DMS153 treated with DMSO at 0.1 percent for 48 hours (cell line): ENCODE measurements around the gene ARMC3.
"Not testable (repeated sequence)": the region's sequence is repeated elsewhere in the genome, so short reads cannot be mapped to it uniquely, and the experiment has no call there.

Experiments
- DNase-seq: peaks from one replicate; lab custom pipeline; 2025; ENCODE audit not compliant: unreplicated experiment; lab: John Stamatoyannopoulos, UW

The ARMC3 gene

DNA sequence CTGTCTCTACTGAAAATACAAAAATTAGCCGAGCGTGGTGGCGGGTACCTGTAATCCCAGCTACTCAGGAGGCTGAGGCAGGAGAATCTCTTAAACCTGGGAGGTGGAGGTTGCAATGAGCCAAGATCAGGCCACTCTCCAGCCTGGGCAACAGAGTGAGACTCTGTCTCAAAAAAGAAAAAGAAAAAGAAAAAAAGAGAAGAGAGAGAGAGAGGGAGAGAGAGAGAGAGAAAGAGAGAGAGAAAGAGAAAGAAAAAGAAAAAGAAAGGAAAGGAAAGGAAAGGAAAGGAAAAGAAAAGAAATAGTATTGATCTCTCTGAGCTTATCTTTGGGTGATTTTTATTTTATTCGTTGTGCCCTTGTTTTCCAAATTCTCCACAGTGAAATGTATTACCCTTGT, 1.2 kb downstream of the ARMC3 start:
- not testable (repeated sequence) for DNase-seq

DNA sequence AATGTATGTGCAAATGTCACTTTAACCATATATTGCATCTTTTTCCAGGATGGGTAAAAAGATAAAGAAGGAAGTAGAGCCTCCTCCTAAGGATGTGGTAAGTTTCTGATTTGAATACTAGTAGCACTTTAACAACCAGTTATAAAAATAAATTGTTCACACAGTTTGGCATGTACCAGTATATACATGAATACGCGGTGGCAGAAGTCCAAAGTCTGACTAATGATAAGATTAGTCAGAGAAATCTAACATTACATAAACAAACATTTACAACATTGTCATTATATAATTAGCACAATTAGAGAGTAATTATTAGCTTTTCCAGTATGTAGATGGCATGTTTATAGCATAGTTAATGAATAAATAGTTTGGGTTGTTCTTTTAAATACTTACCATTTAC, 4.1 kb downstream of the ARMC3 start:
- DNase-seq: no peak

DNA sequence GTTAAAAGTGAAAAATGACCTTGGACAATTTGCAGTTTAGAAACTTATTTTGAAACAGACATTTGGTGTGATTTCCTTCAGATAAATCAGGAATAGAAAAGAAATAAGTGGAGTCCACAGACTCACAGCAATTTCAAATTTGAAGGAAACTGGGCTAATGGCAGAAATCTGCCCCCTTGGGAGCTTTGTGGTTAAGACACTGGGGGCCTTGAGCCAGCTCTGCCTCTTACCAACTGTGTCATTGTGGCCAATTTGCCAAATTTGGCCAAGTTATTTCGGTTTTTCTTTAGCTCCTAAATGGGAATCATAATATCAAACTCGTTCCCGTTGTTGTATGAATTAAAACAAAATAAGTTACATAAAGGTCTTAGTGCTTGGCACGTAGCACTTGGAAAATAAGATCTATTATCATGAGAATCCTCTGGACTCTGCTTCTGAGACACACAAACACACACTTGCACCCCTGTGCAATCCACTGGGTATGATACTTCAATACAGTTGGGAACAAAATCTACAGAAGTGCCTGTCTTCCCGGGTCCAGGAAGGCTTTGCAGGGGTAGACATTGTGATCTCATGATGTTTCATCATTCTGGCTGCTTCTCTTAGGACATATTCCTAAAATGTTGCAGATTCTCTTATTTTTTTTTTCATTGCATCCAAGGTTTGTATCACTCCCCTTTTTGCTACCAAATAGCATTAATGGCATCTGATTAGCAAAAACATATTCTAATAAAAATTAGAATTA, 4.9 kb downstream of the ARMC3 start:
- DNase-seq: no peak

DNA sequence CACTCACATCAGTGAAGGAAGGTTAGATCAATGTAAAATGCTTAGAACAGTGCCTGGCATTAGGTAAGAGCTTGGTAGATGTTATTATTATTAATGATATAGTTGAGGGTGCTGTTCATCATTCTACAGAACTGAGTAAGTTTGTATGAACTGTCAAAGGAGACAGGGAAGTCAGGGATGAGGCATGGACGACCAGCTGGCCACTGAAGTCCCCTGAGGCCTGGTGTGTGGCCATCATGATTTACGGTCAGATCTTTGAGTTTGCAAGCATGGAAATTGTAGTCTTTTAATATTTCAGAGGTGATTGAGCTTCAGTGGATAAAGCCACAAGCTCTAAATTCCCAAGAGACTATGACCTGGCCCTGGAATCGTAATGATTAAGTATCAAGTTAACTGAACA, 6.9 kb downstream of the ARMC3 start:
- DNase-seq: no peak

DNA sequence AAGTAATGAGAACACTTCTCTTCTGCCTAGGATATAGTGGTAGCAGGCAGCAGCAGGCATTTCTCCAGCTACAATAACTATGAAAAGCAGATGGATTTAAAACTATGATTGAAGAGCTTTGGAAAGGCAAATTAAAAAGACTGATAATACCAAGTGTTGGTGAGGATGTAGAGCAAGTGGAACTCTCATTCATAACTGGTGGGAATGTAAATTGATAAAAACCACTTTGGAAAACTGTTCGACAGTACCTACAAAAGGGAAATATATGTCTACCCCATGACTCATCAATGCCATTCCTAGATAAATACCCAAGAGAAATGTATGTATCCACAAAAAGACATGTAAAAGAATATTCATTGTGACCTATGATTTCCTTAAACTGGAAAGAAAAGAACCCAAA, 14.6 kb downstream of the ARMC3 start:
- no peak for DNase-seq

DNA sequence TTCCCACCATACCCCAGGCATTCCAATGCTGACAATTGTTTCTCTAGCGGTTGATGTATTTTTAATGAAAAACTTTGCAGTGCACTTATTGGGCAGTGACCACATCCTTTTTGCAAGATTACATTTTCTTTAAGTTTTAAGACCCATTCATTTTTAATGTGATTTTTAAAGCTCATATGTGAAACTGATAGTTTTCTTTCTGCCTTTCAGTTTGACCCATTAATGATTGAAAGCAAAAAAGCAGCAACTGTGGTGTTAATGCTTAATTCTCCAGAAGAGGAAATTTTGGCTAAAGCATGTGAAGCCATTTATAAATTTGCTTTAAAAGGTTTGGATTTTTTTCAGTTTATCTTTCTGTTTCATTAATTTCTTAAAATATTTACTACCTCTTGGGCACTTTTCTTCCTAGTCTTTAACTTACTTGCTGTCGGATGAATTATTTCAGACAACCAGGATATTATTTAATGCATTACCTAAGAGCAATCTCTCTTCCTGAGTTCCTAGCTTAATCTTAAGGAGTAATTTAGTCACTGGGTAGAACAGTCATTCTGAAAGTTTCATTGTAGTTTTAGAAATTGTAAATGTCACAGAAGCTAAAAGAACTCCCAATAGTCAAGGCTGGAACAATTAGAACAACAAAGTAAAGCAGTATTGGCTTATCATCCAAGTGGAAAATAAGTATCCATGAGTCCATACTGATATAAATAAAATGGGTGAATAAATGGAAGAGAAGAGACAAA, 18.3 kb downstream of the ARMC3 start:
- DNase-seq: no peak

DNA sequence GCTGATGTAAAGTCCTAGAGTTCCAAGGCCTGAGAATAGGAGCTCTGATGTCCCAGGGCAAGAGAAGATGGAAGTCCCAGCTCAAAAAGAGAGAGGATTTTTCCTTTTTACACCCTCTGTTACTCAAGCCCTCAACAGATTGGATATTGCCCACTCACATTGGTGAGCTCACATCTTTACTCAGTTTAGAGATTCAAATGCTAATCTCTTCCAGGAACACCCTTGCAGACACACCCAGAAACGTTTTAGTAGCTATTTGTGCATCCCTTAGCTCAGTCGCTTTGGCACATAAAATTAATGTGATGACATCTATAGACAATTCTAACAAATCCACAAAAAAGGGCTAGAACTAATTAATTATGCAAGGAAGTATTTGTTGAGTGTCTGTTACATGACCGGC, 27.1 kb downstream of the ARMC3 start:
- DNase-seq: no peak

DNA sequence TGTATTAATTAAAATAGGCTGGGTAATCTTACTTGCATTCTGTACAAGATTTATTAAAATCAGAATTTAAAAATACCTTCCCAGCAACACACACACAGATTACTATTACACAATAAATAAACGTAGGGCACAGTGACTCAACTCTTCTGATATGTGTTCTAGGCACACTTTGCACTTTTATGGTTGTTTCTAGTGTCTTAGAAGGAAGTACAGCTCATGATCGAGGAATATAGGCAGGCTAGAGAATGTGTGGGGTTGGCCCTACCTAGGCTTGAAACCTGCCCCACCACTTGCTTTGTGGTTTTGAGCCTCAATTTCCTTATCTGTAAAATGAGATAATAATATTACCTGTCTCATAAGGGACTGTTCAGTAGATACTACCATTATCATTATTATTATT, 30.5 kb downstream of the ARMC3 start:
- DNase-seq: no peak

DNA sequence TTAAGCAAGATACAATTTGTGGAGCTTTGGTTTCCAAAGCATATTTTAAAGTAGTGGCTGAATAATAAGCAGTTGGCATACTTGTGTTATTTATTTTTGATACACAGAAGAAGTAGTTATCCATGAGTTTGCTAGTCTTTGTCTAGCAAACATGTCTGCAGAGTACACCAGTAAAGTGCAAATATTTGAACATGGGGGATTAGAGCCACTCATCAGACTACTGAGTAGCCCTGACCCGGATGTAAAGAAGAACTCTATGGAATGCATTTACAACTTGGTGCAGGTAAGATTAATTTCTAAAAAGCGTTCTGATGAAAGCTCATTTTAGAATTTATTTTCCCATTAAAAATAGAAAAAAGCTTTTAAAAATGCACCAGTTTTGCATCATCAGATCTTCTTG, 31.4 kb downstream of the ARMC3 start:
- peak; percentile 0 for DNase-seq

DNA sequence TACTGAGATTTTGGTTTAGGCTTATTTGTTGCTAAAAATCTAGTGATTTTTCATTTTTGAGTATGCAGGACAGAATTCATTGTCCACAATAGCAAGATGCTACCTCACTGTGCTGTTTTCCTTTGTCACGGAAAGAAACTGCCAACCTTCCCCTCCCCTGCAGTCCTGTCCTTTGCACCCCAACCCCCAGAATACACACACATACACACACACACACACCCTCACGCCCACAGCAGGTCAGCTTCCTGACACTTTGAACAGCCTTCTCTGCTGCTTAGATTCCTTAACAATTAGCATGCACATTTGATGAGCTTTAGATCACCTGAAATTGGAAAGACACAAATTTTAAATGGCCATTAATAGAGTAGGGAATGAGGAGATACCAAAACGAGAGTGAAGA, 32.1 kb downstream of the ARMC3 start:
- DNase-seq: no peak

DNA sequence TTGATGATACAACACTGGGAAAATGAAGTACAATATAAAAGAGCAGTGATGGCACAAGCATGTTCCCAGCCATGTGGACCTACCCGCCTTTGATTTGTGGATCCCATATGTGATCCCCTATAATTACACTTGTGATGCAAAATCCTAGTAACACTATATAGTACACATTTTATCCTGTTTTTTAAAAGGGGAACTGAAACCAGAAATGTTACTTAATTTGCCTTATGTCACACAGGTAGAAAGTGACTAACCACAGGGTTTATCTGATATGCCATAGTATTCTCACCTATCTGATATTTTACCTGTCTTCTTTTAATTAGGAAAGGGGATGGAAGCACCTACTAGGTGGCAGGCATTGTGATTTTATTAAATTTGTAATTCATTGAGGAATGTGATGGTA, 35.0 kb downstream of the ARMC3 start:
- no peak for DNase-seq

DNA sequence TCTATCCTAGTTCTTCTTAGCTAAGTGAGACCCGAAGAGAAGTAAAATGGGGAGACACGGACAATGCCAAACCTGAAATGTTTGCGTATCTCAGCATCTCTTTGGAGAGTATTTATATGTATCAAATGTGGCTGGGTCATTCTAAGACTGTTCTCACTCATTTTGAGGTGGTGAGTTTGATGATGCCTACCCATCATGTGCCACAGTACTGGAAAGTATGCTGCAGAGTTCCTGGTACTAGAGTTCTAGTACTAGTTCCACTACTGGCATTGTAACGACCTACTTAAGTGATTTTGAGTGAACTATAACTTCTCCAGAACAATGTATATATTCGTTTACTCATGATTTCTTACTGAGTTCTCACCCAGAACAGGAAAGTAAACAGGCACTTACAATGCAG, 41.9 kb downstream of the ARMC3 start:
- no peak for DNase-seq

DNA sequence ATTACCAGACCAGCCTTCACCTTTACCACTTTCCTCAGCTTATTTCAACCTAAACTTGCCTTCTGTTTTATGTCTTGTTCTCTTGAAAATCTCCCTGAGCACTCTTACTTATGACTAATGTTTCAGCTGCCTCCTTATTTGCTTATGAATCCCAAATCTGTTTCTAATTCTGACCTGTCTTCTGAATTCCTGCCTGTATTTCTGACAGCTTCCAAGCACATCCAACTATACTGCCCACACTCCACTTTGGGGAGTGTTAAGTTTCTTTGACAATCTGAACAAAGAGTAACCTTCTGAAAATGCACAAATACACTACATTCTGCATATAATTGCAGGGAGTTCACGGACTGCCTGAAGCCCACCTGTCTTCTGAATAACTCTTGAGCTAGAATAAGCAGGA, 48.7 kb downstream of the ARMC3 start:
- DNase-seq: no peak

DNA sequence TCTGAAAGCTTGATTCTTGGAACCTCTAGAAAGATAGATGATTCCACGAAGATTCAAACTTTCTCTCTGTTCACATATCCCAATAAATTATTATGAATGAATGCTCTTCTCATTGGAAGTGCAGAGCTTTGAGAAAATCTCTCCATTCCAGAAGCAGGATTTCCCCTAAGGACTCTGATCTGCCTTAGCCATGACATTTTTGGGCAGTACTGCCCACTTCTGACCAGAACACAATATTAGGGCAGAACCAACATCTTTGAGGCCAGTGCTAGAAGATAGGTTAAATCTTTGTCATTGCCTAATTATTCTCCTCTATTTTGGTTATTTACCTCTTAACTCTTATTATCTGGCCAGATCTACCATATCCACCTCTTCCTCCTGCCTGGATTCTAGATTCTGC, 49.9 kb downstream of the ARMC3 start:
- DNase-seq: no peak

DNA sequence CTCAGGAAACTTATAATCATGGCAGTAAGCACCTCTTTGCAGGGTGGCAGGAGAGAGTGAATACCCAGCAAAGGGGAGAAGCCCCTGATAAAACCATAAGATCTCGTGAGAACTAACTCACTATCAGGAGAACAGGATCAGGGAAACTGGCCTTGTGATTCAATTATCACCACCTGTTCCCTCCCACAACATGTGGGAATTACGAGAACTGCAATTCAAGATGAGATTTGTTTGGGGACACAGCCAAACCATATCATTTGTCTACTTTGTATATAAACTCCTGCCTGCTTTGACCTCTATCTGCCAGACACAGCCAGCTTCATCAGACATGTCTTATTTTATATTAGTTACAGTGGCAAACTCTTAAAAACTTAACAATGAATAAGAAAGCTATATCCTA, 50.4 kb downstream of the ARMC3 start:
- no peak for DNase-seq

DNA sequence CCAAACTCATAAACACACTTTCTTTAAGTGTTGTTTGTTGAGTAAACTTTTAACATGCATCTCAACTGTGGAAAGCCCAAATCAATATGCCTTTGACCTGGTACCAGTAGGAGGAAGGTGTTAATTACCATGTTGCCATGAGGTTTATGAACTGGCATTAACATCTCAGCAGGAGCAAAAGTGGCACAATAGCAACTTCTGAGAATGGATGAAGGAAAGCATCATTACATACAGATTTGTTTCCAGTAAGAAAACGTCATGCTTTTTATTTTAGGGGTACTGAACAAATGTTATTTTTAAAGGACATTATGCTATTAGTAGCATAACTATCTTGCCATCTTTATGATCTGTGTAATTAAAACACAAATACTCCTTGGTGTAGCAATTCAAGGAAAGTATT, 51.1 kb downstream of the ARMC3 start:
- DNase-seq: no peak

DNA sequence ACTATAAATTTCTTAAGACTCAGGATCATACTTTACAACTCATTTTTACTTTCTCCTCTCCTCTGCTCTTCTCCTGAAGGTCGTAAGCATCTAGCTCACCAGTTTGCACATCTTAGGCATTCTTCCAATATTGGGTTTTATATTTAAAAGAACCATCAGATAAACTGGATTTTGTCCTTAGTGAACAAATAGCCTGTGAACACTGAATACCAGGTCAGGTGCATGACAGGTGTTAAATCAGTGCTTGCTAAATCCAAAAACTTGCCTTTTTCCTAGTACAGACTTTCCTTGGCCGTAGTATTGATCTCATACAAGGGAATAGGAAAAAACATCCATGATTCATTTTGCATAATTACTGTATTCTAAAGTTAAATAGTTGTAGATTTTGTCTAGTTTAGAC, 53.0 kb downstream of the ARMC3 start:
- DNase-seq: no peak

DNA sequence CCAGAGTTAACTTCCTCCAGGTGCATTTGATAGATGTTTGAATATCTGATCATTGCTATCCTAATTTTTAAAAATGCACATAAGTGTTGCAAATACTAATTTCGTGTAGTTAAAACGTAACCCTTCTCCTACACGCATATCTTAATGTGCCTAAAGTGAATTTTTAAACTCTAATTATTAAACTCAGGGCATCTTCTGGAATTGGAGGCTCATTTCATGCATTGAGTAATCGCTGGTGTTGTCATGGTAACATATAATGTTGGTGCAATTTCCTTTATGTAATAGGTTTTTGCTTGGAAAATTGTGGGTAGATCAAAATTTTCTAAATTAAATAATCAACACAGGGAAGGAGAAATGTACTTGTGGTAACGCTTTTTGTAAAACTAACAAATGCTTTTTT, 56.2 kb downstream of the ARMC3 start:
- DNase-seq: no peak

DNA sequence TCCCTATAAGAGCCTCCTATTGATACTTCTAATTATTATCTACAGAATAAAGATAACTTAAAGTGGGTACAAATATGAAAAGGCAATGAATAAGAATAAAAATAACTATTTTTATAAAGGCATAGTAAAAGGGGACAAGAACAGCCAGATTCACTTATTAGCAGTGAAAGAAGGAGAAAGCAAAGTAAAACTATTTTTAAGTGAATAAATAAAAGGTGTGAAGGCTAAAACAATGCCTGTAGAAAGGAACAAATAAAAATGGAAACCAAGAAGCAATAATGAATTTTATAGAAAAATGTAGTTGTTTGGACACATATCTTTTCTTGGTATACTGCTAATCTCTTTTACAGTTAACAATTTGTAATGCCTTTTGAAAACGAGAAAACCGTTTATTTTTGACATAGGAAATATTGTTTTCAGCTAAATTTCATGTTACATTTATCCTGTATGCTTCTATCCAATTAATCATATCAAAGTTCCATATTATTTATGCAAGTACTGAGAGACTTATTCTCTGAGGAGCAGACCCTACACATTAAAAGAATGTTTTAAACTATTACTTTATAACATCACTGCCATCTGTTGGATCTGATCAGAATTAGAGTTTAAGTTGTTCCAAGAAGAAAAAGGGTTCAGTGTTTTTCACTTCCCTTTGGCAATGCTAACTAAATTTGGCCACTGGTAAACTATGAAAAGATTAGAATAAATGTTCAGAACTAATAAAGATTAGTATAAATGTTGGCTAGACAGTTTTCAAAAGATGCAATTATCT, 59.1 kb downstream of the ARMC3 start:
- DNase-seq: peak; percentile 10

DNA sequence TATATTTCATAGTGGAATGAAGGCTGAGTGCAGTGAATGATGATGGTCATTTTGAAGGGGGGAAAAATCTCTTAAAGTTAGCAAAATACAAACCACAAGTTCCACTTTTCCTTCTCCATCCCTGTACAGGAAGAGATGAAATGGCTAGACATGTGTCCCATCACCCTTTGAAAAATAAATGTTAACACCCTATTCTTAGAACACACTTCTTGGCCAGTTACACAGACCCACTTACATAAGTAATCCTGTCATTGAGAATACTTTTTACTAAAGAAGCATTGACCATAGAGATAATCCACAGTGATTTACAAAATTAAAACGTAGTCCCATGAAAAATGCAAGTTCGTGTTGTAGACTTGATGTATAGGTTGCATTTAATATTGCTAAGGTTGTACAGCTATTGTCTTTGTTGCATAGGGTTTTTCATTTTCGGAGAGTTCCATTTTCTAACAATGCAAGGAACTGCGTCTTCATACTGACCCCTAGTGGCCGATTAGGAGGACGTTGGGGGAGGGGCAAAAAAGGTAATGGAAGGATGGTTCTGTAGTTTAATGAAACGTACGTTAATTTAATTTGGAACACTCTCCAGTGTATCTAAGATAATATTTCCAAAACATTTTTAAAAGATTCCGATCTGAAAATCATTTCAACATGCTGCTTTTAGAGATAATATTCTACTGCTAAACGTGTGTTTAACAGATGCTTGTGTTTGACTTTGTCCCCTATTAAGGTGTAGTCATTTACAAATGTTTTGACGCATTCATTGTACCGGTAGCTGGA, 60.9 kb downstream of the ARMC3 start:
- peak; percentile 25 for DNase-seq

DNA sequence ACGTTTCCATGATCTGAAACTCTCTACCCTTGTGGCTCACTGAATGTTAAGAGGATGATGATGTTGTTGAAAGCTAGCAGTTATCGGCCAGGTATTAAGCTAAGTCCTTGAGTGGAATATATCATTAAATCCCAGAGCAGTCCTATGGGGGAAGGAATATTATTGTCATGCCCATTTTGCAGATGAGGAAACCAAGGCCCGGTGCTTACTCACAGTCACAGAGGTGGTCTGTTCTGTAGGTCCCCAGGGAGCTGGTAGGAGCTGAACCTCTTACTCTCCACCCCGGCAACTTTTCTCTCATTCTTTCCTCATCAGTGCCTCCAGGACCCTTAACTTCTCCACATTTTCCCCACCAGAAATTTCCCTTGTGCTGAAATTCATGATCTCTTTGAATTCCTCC, 62.6 kb downstream of the ARMC3 start:
- DNase-seq: no peak
